HG02852 (cell line): Measurements from ENCODE around the gene PHF19.

ENCODE experiments used
- ATAC-seq: cut with Tn5 transposase; IDR thresholded peaks from one replicate; pipeline ENCODE4 v1.9.1; 2021; ENCODE audit warnings: mild to moderate bottlenecking, moderate library complexity; ENCODE audit not compliant: unreplicated experiment

The PHF19 gene

DNA sequence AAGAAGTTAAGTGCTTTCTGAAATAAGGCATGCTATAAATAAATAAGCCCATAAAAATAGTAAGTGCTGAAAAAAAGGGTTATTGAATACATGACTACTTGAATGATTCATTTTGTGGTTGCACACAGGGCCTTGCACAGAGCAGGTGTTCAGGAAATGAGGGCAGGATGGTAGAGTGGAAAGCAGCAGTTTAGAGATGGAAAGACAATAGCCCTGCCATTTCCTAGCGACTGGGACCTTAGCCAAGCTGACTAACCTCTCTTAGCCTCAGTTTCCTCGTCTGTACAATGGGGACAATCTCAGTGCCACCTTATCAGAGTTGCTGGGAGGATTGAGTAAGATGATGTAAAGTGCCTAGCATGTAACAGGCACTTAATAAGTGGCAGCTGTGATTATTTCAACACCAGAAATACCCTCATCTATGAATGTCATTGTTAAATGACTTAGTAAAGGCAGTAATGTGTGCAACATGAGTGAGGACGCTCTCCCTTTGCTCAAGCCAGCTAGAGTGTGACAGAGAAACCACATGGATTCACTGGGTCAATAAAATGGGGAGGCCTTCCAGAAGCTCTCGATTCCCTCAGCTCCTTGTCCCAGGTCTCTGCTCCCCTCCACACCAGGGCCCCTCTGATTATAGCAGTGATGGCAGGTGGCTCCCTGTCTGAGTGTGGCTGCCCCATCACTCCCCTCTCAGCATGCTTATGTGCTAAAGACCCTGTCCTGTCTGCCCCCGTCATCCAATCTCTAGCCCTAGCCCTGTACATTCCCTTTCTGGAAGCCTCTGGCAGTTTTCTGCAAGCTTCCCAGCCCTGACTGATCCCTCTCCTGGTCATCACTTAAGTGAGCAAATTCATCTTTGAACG, 16.0 kb upstream of the PHF19 start:
- peak; percentile 63 for ATAC-seq

DNA sequence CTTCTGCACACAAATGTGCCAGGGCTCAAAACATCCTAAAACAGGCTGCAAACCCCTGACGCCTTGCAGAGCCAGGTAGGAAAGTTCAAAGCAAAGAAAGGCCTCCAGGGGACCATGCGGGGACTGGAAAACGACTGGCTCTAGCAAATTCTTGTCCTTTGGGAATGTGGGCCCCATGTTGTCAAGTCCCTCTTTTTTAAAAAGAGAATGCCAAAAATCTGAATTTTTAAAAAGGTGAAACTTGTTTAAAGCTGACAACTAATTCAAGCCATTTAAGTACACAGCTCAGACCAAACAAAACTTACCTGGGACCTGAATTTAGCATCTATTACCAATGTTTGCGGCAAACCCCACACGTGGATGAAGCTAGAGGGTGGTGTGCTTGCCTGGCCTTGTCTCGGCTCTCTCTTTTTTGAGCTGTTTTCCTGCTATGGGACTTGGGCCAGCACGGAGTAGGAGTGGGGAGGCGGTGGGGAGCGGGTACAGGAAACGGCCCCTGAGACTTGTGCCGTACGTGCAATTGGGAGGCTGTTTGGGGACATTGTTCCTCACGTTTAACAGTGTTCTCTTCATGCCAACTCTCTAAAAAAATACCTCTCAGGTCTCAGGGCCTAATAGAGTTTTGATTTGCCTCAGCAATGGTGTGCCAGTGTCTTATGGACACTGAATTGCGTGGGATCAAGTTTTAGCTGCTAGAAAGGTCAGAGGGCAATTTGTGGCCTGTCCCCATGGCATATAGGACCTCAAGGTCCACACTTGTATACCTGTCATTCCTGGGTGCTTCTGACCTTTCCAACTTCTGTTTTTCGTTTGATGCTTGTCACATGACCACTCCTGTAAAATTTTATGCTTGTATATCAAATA, 15.1 kb upstream of the PHF19 start:
- ATAC-seq, result peak; percentile 24

DNA sequence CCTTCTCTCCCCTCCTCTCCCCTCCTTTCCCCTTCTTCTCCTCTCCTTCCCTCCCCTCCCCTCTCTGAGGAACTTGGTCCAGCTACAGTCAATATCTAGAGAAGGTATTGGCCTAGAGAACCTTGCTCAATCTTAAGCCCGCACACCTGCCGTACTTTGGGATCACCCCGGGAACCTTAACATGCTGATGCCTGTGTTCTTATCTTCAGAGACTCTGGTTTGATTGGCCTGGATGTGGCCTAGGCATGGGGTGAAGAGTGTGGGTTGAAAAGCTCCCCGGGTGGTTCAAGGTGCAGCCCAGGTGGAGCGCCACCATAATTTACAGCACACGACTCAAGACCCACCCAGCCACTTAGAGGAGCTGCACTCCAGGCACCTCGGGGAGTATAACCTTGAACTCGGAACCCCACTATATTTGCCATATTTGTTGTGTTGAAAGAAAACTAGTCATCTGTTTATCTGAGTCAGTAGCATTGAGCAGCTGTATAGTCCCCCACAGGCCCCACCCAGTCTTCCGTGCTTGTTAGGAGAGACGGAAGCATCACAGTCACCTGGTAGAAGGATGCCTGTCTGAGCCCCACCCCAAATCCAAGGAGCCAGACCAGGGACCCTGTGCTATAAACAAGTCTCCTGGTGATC, 14.4 kb upstream of the PHF19 start:
- no peak for ATAC-seq

- no peak for ATAC-seq
Measured at GRCh38 chr9:120890320-120891244, 13.6 kb upstream of the PHF19 start.

DNA sequence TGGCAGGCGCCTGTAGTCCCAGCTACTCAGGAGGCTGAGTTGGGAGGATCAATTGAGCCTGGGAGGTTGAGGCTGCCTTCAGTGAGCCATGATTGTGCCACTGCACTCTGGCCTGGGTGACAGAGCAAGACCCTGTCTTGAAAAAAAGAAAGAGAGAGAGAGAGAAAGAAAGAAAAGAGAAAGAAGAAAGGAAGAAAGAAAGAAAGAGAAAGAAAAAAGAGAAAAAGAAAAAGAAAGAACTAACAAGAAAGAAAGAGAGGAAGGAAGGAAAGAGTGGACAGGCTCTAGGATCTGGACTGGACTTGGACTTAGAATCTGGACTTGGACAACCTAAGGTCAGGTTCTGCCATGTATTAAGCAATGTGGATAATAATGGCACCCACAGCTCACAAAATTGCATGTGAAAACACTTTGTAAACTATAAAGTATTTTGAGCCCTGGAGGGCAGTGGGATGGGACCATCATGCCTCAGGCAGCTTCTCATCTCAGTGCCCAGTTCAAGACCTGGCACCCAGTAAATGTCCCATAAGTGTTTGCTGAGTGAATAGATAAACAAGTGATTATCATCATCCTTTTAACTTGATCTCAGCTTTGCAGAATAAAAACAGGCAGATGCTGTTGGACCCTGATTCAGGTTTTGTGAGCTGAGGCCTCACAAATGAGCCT, 12.8 kb upstream of the PHF19 start:
- ATAC-seq, result no peak

- ATAC-seq, result no peak
Measured at GRCh38 chr9:120888626-120889025, 11.6 kb upstream of the PHF19 start.

- no peak for ATAC-seq
Measured at GRCh38 chr9:120886490-120886967, 9.5 kb upstream of the PHF19 start.

- no peak for ATAC-seq
Measured at GRCh38 chr9:120885958-120886357, 9.0 kb upstream of the PHF19 start.

- ATAC-seq, result no peak
Measured at GRCh38 chr9:120885457-120885856, 8.5 kb upstream of the PHF19 start.

DNA sequence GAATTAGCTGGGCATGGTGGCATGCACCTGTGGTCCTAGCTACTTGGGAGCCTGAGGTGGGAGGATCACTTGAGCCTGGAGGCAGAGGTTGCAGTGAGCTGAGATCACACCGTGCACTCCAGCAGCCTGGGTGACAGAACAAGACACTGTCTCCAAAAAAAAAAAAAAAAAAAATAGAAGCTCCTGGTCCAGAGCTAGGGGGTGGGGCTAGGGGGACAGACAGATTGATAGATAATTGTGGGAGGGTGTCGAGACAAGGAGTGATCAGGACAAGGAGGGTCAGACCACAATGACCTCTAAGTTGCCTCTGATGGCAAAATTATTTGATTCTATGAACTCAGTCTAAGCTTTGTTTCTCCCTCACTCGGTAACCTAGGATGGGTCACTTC, 6.6 kb upstream of the PHF19 start:
- ATAC-seq, result no peak

GRCh38 chr9:120882935-120883607, 6.1 kb upstream of the PHF19 start:
- ATAC-seq, result no peak

DNA sequence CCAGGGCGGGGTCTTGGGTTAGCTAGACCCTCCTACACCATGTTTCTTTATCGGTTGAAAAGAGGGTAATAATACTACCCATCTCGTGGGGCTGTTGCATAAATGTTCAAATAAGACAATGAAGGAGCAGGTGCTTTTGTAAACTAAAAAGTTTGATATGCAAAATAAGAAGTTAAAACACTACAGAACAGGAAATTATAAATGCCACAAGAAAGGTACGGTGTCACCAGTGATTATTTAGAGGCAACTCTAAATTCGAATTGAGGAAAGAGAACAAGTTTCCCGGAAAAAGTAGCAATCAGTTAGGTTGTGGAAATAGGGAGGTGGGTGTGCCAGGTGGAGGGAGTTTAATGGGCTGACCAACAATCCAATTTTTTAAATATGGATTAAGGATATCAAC, 2.5 kb upstream of the PHF19 start:
- no peak for ATAC-seq

GRCh38 chr9:120878188-120879130, 1.5 kb upstream of the PHF19 start:
- ATAC-seq, result no peak

DNA sequence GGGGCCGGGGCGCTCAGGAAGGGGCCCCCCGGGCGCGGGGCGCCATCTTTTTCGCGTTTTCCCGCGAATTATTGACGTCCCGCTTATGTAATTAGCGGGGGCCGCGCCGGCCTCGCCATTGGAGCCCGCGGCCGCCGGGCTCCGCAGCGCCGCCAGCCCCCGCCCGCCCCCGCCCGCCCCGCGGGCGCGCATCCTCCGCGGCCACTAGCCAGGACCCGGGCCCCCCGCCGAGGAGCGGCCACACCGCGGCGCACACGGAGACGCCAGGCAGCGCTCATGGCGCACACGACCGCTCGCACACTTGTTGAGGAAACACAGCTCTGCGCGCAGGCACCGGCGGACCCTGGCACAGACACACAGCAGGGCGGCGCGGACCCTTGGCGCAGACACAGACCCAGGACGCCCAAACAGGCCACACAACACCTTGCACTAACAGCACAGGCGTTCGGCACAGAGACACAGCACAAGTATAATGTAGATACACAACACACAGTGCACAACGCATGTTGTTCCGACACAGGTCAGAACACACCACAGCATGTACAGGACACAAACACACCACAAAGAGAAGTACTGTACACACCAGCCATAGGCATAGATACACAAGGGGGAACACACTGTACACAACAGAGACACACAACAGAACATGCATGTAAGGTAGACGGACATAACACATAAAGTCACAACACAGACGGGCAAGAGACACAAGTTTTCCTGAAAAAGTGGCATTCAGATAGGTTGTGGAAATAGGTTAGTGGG, 467 bp upstream of the PHF19 start:
- peak; percentile 40 for ATAC-seq

GRCh38 chr9:120875954-120876841, 790 bp downstream of the PHF19 start:
- peak; percentile 61 for ATAC-seq

- no peak for ATAC-seq
Measured at GRCh38 chr9:120875643-120875953, 1.4 kb downstream of the PHF19 start.

- no peak for ATAC-seq
Measured at GRCh38 chr9:120875195-120875565, 1.8 kb downstream of the PHF19 start.
